ENCODE data around the gene CPLX1. TPM values are rescaled to one million over a fixed set of nuclear protein-coding genes. Genes with fewer than 3 reads are reported as not detected.

The CPLX1 gene
- total RNA-seq, 1 donor from 2014 or later: 0.46 TPM

DNA sequence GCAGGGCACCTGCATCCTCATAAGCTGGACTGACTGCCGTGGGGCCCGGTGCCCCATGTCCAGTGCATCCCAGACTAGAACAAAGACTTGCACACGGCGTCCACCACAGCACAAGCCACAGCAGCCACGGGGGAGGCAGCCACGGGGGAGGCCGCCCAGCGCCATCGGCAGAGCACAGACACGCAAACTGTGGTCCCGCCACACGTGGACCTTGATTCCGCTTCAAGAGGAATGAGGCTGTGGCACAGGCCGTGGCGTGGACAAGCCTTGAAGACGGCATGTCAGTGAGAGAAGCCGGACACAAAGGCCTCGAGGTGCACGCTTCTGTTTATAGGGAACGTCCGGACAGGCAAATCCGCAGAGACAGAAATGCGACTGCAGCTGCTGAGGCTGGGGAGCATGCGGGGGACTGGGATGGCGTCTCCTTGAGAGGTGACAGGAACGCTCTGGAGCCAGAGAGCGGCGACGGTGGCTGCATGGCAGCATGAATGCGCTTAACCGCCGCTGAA lies 10.1 kb upstream of the CPLX1 start:
- H3K36me3 Mint-ChIP-seq (ENCODE audit: low read depth, unreplicated experiment): no peaks in the 10 kb centered on the region
- H3K4me3 Mint-ChIP-seq (ENCODE audit: unreplicated experiment): no peak overlapping the region
- no peaks in the 10 kb centered on the region for H3K9me3 Mint-ChIP-seq (ENCODE audit: unreplicated experiment)
- TF ChIP-seq, protein P1, sequence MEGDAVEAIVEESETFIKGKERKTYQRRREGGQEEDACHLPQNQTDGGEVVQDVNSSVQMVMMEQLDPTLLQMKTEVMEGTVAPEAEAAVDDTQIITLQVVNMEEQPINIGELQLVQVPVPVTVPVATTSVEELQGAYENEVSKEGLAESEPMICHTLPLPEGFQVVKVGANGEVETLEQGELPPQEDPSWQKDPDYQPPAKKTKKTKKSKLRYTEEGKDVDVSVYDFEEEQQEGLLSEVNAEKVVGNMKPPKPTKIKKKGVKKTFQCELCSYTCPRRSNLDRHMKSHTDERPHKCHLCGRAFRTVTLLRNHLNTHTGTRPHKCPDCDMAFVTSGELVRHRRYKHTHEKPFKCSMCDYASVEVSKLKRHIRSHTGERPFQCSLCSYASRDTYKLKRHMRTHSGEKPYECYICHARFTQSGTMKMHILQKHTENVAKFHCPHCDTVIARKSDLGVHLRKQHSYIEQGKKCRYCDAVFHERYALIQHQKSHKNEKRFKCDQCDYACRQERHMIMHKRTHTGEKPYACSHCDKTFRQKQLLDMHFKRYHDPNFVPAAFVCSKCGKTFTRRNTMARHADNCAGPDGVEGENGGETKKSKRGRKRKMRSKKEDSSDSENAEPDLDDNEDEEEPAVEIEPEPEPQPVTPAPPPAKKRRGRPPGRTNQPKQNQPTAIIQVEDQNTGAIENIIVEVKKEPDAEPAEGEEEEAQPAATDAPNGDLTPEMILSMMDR (IDR thresholded peaks at IDR 0.05; ENCODE audit: unreplicated experiment): no peak
- peaks cover 6% of the 10 kb centered on the region for H3K27me3 Mint-ChIP-seq (ENCODE audit: unreplicated experiment)
- no peaks in the 10 kb centered on the region for H3K4me1 Mint-ChIP-seq (ENCODE audit: unreplicated experiment)
- no peak for DNase-seq (ENCODE audit: low spot score)
- no peak overlapping the region for H3K27ac Mint-ChIP-seq (ENCODE audit: unreplicated experiment)

DNA sequence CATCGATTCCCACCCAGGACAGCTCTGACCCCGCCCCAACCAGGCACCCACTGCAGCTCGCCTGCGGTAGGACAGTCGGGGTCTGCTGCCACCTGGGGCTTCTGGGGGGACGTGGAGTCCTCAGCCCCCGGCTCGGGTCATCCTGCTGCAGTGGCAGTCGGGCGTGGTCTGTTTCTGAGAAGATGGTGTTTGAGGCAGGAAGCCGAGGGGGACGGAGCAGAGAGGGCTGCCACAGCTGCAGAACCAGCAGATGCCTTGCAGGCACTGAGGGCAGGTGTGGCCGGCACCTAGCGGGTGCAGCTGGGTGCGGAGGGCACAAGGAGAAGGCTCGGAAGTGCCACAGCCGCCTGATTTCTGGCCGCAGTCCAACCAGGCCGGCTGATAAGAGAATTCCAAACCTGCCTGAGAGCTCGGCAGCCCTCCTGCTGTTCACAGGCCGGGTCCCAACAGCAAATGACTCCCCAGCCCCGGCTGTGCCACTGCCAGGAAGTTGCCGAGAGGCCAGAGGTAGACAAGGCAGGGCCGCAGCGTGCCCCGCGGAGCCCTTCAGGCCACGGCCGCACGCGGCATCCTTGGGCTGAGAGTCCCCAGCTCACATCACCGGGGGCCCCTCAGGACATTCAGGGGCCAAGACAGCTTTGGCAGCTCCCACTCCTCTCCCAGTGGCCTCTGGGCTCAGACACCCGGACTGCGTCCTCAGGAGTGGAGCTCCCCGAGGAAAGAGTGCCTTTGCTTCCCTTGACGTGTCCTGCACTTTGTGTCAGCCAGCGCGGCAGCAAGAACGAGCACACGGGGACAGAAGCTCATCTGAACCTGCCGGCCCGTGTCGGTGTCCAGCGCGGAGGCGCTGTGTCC lies 9.4 kb upstream of the CPLX1 start:
- no peak overlapping the region for H3K4me3 Mint-ChIP-seq (ENCODE audit: unreplicated experiment)
- no peaks in the 10 kb centered on the region for H3K36me3 Mint-ChIP-seq (ENCODE audit: low read depth, unreplicated experiment)
- DNase-seq (ENCODE audit: low spot score): no peak
- no peaks in the 10 kb centered on the region for H3K9me3 Mint-ChIP-seq (ENCODE audit: unreplicated experiment)
- peaks cover 6% of the 10 kb centered on the region for H3K27me3 Mint-ChIP-seq (ENCODE audit: unreplicated experiment)
- H3K4me1 Mint-ChIP-seq (ENCODE audit: unreplicated experiment): no peaks in the 10 kb centered on the region
- no peak overlapping the region for H3K27ac Mint-ChIP-seq (ENCODE audit: unreplicated experiment)
- TF ChIP-seq, protein P1 (IDR thresholded peaks at IDR 0.05; ENCODE audit: unreplicated experiment): no peak

DNA sequence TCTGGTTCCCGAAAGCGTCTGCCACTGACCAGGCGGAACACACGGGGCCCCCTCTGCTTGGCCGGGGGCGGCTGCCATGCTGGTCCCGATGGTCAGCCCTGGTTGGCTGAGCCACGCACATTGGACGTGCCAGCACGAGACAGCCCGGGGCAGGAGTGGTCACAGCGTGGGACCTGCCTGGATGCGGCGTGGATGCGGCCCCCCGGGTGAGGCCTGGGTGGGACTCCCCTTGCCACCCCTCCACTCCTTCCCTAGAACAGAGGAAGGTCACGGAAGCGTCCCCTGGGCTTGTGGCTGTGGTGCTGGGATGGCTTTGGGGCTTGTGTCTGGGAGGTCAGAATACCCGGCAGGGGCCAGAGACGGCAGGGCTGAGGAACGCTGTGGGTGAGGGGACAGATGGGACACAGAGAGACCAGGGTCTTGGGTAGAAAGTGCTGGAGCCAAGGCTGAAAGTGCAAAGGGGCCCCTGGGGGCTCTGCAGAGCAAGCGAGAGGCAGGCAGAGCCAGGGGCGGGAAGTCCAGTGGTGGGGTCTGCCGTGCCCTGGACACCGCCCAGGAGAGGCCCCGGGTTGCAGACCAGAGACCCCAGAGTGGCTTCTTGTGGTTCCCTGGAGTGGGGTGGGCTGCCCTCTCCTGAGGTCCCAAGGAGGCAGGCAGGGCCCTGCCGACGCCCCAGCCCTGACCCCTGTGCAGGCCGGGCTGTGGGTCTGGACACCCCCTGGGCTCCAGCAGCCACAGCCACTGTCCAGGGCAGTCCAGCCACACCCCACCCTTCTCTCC lies 8.6 kb upstream of the CPLX1 start:
- Mint-ChIP-seq H3K4me1 (ENCODE audit: unreplicated experiment) (no peaks in the 10 kb centered on the region), H3K27ac (ENCODE audit: unreplicated experiment) (no peak overlapping the region), H3K4me3 (ENCODE audit: unreplicated experiment) (no peak overlapping the region), H3K9me3 (ENCODE audit: unreplicated experiment) (no peaks in the 10 kb centered on the region), H3K36me3 (ENCODE audit: low read depth, unreplicated experiment) (no peaks in the 10 kb centered on the region), H3K27me3 (ENCODE audit: unreplicated experiment) (peaks cover 6% of the 10 kb centered on the region)
- TF ChIP-seq, protein P1 (IDR thresholded peaks at IDR 0.05; ENCODE audit: unreplicated experiment): no peak
- DNase-seq (ENCODE audit: low spot score): no peak

DNA sequence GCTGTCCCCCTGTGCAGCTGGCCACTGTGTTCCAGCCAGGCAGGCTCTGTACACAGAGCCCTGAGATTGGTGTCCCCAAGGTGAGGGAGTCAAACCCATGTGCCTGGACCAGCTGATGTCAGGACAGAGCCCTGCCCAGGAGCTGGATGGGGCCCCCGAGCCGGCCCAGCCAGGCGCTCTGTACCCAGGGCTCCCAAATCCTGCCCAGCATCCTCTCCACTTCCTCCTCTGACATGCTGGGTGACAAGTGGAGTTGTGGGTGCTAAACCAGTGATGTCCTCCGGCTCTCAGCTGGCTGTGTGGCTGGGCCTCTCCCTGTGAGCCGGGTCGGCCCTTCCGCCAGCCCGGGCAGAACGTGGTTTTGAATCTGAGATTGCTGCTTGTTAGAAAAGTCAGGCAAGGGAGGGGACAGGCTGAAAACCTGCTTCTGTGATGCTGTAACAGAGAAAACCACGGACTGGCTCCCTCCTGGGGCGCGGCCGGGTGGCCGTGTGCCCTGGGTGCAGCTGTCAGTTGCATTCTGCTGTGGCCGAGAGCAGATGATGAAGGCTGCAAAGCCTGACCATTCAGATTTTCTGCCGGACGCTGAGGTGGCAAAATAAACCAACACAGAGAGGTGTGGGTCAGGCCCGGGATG lies 7.9 kb upstream of the CPLX1 start:
- Mint-ChIP-seq H3K36me3 (ENCODE audit: low read depth, unreplicated experiment) (no peaks in the 10 kb centered on the region), H3K4me1 (ENCODE audit: unreplicated experiment) (no peaks in the 10 kb centered on the region), H3K27me3 (ENCODE audit: unreplicated experiment) (peaks cover 6% of the 10 kb centered on the region), H3K27ac (ENCODE audit: unreplicated experiment) (no peak overlapping the region), H3K9me3 (ENCODE audit: unreplicated experiment) (no peaks in the 10 kb centered on the region), H3K4me3 (ENCODE audit: unreplicated experiment) (no peak overlapping the region)
- TF ChIP-seq, protein P1 (IDR thresholded peaks at IDR 0.05; ENCODE audit: unreplicated experiment): no peak
- no peak for DNase-seq (ENCODE audit: low spot score)

Data from endothelial cell (in vitro differentiated cells).